Coronary artery (tissue), 2 donors: ENCODE data around the gene NDC80.

Experiments
- DNase-seq: peaks from one replicate; pipeline ENCODE4 v3.0.0-alpha.2; 2017; ENCODE audit warnings: low spot score
- H3K27ac ChIP-seq, 2 donors: fragments of 200-600 bp; sonication (generic); one replicate each; pipeline ENCODE4 v1.5.1; 2016 to 2019
- H3K4me3 ChIP-seq: fragments of 200-600 bp; sonication (generic); 2 replicates; pipeline ENCODE4 v1.5.1; 2016; ENCODE audit warnings: mild to moderate bottlenecking, moderate library complexity
- CTCF ChIP-seq: fragments of 200-600 bp; sonication (generic); IDR thresholded peaks from one replicate; pipeline ENCODE4 v1.5.1; 2019; ENCODE audit warnings: antibody characterized with exemption

The NDC80 gene

DNA sequence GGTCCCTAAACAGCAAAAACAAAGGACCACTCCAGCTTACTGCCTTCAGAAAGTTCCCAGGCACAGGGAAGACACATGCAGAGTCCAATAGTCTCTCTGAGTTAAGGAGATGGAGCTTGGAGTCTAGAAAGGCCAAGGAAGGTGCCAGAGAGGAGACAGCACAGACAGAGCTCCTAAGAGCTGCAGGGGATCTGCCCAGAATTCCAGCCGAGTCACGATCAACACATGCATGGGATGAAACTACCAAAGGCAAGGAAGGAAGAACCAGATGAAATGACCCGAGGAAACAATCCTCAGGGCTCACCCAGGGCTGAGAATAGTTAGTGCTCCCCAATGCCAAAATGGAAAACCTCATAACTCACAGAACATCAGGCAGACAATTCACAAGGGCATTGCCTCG lies 15.5 kb upstream of the NDC80 start:
- H3K27ac ChIP-seq: no peak overlapping the region
- TF ChIP-seq CTCF: no peak
- DNase-seq: no peak
- no peak overlapping the region for H3K4me3 ChIP-seq

DNA sequence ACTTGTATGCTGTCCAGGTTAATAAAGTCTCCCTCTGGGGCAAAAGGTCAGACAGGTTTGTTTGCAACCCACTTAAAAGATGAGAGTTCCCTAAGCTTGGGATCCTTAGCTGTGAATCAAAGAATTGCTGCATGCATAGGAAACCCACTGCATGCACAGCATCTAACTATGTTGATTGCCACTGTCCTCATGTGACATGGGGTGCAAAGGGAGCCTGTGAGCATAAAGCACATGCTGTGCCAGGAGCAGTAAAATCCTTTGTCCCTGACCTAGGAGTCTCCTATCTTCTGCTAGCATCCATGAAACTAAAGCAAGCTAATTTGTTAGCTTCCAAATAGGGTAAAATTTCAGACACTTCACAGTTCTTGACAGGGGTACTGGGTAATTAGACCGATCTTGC lies 13.8 kb upstream of the NDC80 start:
- no peak for DNase-seq
- TF ChIP-seq CTCF: no peak
- H3K4me3 ChIP-seq: no peak overlapping the region
- no peak overlapping the region for H3K27ac ChIP-seq

DNA sequence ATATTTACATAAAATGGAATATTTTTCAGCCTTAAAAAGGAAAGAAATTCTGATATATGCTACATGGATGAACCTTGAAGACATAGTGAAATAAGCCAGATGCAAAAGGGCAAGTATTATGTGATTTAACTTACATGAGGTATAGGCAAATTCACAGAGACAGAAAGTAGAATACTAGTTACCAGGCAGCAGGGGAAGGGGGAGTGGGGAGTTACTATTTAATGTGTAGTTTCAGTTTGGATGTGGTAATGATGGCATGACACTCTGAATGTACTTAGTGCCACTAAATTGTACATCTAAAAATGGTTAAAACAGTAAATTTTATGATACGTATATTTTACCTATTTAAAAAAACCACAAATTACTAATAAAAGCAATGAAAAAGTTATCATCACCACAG lies 12.1 kb upstream of the NDC80 start:
- no peak for TF ChIP-seq CTCF
- no peak for DNase-seq

DNA sequence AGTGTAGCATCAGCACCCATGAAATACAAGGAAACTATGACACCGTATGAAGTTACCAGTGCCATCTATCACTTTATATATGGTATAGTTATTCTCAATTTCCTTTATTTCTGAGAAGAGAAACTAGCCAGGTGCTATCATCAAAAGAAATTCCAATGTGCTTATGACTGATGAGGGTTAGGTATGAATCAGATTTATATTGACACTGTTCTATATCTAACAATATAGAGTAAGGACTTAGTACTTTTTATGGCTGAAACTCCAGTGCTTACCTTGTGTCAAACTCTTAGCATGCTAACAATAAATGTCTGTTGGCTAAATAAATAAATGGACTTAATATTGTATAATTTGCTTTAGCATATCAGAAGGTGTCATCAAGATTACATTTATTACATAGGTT lies 7.0 kb upstream of the NDC80 start:
- H3K27ac ChIP-seq: no peak overlapping the region
- TF ChIP-seq CTCF: no peak
- DNase-seq: no peak

More for the DNA sequence above, 12.1 kb upstream of the NDC80 start:
- Histone ChIP-seq H3K27ac (no peak overlapping the region), H3K4me3 (no peak overlapping the region)

DNA sequence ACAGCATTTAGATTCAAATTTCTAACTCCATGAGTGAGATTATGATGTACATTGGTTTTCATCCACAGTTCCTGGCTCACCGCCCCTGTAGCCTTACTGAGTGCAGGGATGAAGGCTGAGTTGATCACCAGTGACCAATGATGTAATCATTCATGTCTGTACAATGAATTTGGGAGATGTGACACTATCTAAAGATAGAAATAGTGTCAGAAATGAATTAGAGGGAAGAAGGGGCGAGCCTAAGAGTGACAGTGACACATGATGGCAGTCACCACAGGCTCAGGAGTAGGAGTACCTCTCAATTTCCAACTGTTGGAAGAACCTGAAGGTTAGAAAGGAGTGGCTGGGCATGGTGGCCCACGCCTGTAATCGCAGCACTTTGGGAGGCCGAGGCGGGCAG lies 3.2 kb upstream of the NDC80 start:
- TF ChIP-seq CTCF: no peak
- Histone ChIP-seq H3K4me3 (no peak overlapping the region), H3K27ac (no peak overlapping the region)
- no peak for DNase-seq

More for the DNA sequence above, 7.0 kb upstream of the NDC80 start:
- no peak overlapping the region for H3K4me3 ChIP-seq

GRCh38 chr18:2568605-2569004 lies 2.8 kb upstream of the NDC80 start:
- H3K27ac ChIP-seq: no peak overlapping the region
- H3K4me3 ChIP-seq: no peak overlapping the region
- DNase-seq: no peak
- TF ChIP-seq CTCF: no peak

GRCh38 chr18:2569338-2570207 lies 1.8 kb upstream of the NDC80 start:
- no peak for TF ChIP-seq CTCF
- H3K27ac ChIP-seq: no peak overlapping the region
- peak overlapping the region; percentile 87 for H3K4me3 ChIP-seq
- no peak for DNase-seq
